Ishikawa (cell line): ENCODE results near the gene LEMD2.

ENCODE experiments used
- FOXM1 ChIP-seq: IDR thresholded peaks from 2 replicates; pipeline ENCODE4 v1.6.1; 2012; ENCODE audit warnings: low read depth, borderline replicate concordance
- TEAD4 ChIP-seq: IDR thresholded peaks from 2 replicates; pipeline ENCODE4 v1.6.1; 2012
- TF ChIP-seq, protein P1 (sequence below): IDR thresholded peaks from 2 replicates; pipeline ENCODE4 v1.6.1; 2012; ENCODE audit warnings: low read depth, mild to moderate bottlenecking

DNA sequence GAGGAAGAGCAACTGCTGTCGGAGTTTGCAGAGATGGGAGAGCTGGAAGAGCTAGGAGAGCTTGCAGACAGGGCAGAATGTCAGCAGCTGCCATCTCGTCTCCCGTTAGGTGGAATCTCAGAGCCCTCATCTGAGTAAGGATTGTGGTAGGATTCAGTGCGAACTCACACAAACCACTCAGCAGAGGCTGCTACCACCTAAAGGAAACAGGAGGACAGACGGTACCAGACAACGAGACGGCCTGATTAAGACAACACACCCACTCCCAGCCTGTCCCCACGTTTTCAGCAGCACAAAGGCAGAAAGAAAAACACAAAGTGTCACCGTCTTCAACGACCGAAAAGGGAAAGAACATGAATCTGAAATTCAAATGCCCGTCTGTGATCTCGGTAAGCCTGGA is 4.1 kb downstream of the LEMD2 start:
- TF ChIP-seq FOXM1: no peak
- no peak for TF ChIP-seq TEAD4
- TF ChIP-seq, protein P1, sequence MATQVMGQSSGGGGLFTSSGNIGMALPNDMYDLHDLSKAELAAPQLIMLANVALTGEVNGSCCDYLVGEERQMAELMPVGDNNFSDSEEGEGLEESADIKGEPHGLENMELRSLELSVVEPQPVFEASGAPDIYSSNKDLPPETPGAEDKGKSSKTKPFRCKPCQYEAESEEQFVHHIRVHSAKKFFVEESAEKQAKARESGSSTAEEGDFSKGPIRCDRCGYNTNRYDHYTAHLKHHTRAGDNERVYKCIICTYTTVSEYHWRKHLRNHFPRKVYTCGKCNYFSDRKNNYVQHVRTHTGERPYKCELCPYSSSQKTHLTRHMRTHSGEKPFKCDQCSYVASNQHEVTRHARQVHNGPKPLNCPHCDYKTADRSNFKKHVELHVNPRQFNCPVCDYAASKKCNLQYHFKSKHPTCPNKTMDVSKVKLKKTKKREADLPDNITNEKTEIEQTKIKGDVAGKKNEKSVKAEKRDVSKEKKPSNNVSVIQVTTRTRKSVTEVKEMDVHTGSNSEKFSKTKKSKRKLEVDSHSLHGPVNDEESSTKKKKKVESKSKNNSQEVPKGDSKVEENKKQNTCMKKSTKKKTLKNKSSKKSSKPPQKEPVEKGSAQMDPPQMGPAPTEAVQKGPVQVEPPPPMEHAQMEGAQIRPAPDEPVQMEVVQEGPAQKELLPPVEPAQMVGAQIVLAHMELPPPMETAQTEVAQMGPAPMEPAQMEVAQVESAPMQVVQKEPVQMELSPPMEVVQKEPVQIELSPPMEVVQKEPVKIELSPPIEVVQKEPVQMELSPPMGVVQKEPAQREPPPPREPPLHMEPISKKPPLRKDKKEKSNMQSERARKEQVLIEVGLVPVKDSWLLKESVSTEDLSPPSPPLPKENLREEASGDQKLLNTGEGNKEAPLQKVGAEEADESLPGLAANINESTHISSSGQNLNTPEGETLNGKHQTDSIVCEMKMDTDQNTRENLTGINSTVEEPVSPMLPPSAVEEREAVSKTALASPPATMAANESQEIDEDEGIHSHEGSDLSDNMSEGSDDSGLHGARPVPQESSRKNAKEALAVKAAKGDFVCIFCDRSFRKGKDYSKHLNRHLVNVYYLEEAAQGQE: no peak
